ENCODE data around the gene XPOT. TPM values are rescaled to one million over a fixed set of nuclear protein-coding genes. Genes with fewer than 3 reads are reported as not detected.
"Not testable (repeated sequence)": the region's sequence is repeated elsewhere in the genome, so short reads cannot be mapped to it uniquely, and the experiment has no call there.

The XPOT gene
- total RNA-seq, result 48.0 TPM

DNA sequence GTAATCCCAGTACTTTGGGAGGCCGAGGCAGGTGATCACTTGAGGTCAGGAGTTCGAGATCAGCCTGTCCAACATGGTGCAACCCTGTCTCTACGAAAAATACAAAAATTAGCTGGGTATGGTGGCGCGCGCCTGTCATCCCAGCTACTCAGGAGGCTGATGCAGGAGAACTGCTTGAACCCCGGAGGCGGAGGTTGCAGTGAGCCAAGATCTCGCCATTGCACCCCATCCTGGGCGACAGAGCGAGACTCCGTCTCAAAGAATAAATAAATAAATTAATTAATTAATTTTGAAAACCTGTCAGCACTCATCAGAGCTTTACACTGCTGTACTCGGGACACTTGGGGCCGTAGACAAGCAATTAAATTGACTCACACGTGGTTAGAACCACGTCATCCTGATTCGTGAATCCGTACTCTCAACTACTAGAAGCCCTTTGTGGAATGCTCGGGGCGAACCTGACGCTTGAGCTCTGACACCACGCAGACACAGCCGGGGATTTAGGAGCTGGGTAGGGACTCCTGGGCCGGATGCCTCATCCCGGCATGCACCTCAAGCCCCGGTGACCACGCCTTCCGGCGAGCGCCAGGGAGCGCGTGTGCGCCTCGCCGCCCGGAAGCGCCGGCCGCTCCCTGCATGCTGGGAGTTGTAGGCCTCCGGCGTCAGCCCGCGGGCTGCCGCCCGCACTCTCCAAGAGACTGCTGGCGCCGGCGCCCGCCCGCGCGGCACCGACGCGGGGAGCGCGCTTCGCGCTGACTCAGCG, at the start of gene XPOT:
Gene XPOT, plus strand, starts transcription at position 686 of the 763 bp plus-strand sequence. CDS start 5,644 bp downstream, outside the sequence.
- DNase-seq, result peak; percentile 99

DNA sequence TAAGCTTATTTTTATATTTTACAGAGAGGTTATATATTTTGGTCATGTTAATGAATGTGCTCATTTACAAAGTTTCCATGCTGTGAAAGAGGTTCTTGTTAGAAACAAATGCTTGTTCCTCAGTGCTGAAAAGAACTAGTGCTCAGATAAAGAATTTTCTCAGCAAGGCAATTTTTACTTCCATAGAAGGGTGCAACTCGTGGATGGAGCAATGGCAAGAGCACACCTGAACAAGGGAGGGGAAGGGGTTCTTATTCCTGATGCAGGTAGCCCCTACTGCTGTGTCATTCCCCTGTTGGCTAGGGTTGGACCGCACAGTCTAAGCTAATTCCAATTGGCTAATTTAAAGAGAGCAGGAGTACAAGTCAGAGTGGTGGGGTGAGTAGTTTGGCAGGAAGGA, 48.0 kb upstream of the XPOT start:
- DNase-seq, result not testable (repeated sequence)

DNA sequence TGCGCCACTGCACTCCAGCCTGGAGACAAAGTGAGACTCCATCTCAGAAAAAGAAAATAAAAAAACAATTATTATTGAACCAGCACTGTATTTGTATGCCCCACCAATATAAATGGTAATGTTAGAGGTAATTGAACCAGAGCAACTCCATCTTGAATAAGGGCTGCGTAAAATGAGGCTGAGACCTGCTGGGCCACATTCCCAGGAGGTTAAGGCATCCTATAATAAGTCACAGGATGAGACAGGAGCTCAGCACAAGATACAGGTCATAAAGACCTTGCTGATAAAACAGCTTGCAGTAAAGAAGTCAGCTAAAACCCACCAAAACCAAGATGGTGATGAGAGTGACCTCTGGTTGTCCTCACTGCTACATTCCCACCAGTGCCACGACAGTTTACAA, 43.0 kb upstream of the XPOT start:
- DNase-seq, result not testable (repeated sequence)

- no peak for DNase-seq
Measured at GRCh38 chr12:64362721-64363305, 41.4 kb upstream of the XPOT start.

DNA sequence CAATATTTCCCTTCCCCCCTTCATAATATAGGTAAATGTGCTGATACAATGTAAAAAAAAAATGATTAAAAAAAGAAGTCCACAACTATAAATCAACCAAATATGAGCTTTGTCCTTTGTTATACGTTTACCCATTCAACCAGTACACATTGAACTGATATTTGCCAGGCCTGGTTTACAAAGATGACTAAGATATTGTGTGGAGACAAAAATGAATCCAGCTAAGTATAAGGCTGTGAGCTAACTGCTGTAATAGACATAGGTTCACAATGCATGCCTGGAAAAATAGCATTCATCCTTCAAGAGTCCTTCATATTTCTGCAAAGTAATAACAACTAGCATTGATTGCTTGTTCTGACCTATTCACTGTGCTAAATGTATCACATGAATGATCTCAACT, 20.5 kb upstream of the XPOT start:
- DNase-seq, result no peak

- no peak for DNase-seq
Measured at GRCh38 chr12:64385019-64385418, 19.2 kb upstream of the XPOT start.

GRCh38 chr12:64385468-64385867, 18.7 kb upstream of the XPOT start:
- DNase-seq, result no peak

DNA sequence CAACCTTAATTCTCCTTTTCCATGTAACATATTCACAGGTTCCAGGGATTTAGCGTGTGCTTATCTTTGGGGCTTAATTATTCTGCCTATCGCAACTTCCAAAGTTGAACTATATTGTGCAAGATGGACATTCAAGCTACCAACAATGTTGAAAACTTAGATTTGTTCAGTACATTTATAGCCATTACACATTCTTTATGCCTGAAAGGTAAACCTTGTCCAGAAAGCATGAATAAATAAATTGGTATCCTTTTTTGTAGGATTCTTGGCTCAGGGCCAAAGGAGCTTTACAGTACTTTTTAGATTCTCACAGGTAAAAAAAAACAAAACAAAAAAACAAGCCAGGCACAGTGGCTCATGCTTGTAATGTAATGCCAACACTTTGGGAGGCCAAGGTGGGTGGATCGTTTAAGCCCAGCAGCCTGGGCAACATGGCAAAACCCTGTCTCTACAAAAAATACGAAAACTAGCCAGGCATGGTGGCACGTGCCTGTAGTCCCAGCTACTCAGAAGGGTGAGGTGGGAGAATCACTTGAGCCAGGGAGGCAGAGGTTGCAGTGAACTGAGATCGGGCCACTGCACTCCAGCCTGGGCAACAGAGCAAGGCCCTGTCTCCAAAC, 16.9 kb upstream of the XPOT start:
- no peak for DNase-seq

DNA sequence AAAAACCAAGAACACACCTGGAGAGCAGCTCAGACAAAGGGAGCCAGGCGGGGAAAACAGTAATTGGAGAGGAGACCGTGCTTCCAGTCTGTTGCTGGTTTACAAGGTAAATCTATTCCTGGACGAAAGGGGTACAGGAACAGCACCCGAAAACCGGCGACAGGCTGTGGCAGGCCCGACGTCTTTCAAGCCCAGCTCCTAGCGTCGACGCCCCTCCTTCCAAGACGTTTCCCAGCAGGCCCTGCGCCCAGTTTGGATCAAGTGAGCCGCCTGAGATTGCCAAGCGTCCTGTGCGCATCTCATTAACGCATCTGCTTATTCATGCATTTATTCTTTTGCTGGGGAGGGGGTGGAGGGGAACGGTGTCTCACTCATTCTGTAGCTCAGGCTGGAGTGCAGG, 15.0 kb upstream of the XPOT start:
- DNase-seq, result no peak

- no peak for DNase-seq
Measured at GRCh38 chr12:64390275-64390851, 13.8 kb upstream of the XPOT start, which contains the start of gene C12orf56. C12orf56 (minus strand) TSS chr12:64390758; CDS start chr12:64390565, 193 bp downstream.

DNA sequence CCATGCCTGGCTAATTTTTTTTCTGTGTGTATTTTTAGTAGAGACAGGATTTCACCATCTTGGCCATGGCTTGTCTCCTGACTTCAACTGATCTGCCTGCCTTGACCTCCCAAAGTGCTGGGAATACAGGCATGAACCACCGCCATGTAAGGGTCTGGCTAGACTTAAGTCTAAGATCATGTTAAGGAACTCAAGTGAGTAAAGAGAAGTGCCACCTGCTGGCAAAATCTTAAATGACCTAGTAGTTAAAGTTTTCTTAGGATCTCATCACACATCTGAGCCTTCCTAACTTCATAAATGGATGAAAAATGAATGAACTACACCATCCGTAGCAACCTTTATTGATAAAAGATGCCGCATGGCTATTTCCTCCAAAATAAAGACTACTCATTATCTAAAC, 12.0 kb upstream of the XPOT start:
- DNase-seq, result no peak

- peak; percentile 38 for DNase-seq
Measured at GRCh38 chr12:64395739-64396138, 8.5 kb upstream of the XPOT start.

DNA sequence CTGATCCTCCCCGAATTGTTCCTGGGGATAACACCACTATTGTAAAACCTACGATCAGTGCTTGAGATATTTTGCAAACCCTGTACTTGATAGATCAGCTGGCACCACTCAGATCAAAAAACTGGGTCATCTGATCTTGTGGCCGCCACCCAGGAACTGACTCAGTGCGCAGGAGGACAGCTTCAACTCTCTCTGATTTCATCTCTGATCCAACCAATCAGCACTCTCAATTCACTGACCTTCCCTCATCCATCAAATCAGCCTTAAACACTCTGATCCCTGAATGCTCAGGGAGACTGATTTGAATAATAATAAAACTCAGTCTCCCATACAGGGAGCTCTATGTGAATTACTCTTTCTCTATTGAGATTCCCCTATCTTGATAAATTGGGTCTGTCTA, 4.2 kb upstream of the XPOT start:
- DNase-seq, result no peak

DNA sequence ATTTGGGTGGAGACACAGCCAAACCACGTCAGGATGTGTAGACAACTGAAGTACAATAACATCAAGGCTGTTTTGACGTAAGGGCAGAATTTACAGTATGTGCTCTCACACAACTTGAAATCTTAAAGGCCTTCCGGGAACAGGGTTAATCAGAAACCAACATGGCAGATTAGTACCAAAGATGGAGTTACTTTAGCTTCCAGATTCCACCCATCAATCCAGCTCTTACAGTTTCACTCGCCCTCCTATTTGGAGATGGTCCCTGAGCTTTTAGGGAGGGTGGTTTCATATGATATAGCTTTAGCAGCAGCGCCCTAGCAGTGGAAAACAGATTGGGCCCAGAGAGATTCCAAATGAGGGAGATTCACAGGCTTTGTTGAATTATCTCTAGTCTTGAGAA, 2.0 kb upstream of the XPOT start:
- DNase-seq, result no peak

- DNase-seq, result peak; percentile 68
Measured at GRCh38 chr12:64404470-64405256, 471 bp downstream of the XPOT start.

DNA sequence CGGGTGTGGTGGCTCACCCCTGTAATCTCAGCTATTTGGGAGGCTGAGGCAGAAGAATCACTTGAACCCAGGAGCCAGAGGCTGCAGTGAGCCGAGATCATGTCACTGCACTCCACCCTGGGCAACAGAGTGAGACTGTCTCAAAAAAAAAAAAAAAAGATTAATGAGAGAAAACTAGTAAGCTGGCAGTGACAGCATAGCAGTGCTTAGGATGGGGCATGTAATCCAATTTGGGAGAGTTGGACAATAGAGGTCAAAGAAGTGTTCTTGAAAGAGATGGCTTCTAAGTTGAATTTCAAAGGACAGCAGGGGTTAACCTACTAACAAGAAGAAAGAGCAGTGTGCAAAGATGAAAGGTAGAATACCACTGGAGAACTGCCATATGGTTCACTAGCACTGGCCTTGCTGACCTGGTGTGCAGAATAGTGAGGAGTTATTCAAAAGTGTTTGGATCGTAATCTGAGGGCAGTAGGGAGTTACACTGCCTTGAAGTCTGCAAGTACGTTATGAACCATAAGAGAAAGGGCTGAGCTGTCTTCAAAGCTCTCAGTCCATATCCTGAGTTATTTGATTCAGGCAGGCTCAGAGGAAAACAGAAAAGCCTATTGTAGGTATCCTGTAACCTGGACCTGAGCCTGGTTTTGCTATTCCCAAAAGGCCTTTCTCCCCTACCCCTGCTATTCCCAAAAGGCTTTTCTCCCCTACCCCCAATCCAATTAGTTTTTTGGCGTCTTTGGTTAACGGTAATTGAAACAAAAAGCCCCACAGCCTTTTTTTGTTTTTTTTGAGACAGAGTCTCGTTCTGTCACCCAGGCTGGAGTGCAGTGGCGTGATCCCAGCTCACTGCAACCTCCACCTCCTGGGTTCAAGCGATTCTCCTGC, 3.4 kb downstream of the XPOT start:
- DNase-seq, result no peak

GRCh38 chr12:64411427-64411826, 7.2 kb downstream of the XPOT start:
- no peak for DNase-seq

GRCh38 chr12:64412459-64412858, 8.3 kb downstream of the XPOT start:
- DNase-seq, result no peak

- DNase-seq, result no peak
Measured at GRCh38 chr12:64413884-64414283, 9.7 kb downstream of the XPOT start.

- DNase-seq, result no peak
Measured at GRCh38 chr12:64418209-64418608, 14.0 kb downstream of the XPOT start.

DNA sequence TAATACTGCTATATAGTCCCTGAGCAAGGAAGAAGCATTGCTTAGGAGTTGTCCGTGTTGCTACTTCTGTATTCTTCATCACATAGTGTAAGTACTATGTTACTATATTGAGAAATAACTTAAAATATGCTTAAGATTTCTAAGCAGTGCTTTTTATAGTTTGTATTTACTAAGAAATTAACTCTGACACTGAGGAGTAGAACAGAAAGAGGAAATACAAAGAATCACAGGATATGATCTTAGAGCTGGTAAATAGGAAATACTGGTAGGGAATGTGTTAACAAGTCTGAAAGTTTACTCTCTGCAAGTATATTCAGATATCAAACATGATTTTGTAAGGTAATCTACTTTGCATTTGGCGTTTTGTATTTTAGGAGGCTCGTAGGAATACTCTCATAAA, 15.5 kb downstream of the XPOT start:
- no peak for DNase-seq
